Frontal cortex (tissue), 4 donors: Measurements from ENCODE around the gene USP47. TPM values are rescaled to one million over a fixed set of nuclear protein-coding genes. Genes with fewer than 3 reads are reported as not detected.

ENCODE experiments used
- DNase-seq, 2 donors: peaks; one replicate each; pipeline ENCODE4 v3.0.0; 2012; ENCODE audit warnings: low spot score in 2 of 2
- FAIRE-seq: peaks from 2 replicates; lab custom pipeline; 2012; peaks lifted over from hg19 to GRCh38; lab: Jason Lieb, UNC
- total RNA-seq: library from RNA; depleted of rRNA; stranded (reverse); fragments of >200 nt; gene quantifications from one replicate; pipeline ENCODE4 v1.2.3, GENCODE V29; 2014
- donor health status: control.
- donor health status: control.
- donor health status: control.

The USP47 gene
- total RNA-seq, 1 donor from 2014 or later, result 149 TPM

DNA sequence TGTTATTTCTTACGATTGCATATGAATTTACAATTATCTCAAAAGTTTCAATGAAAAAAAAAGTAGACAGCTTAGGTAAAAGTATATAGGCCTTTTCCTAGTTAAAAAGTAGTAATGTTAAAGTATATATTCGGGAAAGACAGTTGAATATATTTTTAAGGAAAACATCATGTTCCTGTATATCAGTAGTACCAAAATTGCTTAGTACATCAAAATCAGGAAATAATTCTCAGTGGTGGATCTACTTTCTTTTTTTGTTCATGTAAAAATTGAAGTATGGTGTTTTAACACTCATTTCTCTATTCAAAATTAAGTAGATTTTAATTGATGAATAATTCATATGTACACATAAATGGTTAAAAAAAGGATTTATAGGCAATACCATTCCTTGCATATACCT is 73.9 kb downstream of the USP47 start:
- DNase-seq (no peak), FAIRE-seq (no peak)

GRCh38 chr11:11916981-11917399 is 75.2 kb downstream of the USP47 start:
- no peak for DNase-seq
- FAIRE-seq, result no peak

DNA sequence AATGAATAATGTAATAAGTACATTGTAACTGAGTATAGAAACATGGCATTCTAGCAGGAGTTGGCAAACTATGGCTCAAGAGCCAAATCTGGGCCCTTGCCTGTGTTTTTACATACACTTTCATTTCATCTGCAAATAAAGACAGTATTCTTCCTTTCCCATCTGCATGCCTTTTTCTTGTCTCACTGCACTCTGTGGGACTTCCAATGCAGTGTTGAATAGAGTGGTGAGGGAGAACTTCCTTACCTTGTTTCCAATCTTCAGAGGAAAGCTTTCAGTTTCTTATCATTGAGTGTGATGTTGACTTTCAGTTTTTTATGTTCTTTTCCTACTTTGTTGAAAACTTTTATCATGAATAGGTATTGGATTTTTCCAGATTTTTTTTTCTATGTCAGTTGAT is 82.1 kb downstream of the USP47 start:
- DNase-seq (no peak), FAIRE-seq (no peak)

- FAIRE-seq, result no peak
These were observed 88.1 kb downstream of the USP47 start for GRCh38 chr11:11929920-11930319.

DNA sequence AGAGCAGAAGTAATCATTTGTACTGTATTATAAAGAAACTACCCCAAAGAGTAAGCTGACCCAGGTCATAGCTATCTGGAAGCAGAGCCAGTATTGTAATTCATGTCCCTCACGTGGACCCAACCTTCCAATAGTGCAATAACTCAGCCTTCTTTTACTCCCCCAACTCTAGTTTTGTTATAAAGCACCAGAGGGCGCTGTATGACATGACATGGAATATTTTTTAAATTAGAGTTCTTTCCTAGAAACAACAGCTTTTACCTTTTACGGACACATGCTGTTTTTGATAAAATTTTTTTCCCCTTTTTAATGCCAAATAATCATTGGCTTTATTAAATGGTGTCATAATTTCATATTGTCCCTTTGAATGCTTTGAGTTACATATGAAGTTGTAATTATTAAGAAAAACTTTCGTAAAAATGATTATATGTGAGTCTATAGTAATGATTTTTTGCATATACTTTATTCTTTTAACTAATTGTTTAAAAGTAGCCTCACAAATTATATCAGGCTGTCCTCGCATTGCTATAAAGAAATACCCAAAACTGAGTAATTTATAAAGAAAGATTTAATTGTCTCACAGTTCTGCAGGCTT is 89.8 kb downstream of the USP47 start:
- peak; percentile 74 for FAIRE-seq
- DNase-seq, result peak; percentile 1 to 4

More at GRCh38 chr11:11929920-11930319, 88.1 kb downstream of the USP47 start:
- no peak for DNase-seq

DNA sequence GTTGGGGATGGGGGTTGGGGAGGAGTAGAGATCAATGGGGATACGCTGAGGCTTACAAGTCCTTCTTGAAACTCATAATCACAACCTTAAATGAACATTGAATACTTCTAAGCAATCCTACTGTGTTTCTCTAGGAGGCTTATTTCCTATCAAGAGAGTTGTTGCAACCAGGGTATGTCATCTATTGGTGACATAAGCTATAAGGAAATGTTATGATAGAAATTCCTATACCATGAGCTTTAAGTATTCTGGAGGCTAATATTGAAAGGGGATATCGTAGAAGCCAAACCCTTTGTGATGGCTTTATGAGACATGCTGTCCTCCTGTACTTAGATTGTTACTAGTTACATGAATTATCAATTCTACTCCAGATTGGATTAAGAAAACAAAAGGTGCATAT is 93.8 kb downstream of the USP47 start:
- no peak for FAIRE-seq
- DNase-seq, result no peak

DNA sequence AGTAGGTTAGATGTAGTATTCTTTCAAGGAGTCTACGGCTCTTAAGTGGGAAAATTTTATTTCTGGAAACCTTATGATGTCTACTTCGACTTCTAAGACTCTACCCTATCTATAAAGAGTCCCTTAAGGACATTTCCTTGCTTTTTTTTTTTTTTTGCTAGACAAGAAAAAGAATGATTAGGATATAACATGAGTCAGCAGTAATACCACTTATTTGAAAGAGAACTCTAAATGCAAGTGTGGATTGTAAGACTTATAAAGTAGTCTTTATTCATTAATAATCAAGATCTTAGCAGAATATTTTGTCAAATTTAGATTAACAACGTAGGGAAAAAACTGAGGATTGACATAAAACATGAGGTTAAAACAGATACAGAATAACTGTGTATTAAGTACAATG is 95.7 kb downstream of the USP47 start:
- no peak for FAIRE-seq

DNA sequence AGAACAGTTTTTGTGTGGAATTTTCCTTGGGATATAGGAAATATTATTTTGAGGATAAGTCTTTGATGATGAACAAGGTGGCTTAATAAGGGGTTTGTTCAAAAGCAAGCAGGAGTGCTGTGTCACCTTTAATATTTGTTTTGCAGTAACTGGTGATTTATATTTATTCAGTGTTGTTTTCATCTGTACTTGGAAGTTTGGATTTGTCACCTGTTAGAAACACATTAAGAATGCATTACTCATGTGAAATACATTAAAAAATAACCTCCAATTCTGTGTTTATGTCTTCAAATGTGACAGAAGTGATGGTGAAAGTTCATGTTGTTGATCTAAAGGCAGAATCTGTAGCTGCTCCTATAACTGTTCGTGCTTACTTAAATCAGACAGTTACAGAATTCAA is 96.2 kb downstream of the USP47 start:
- DNase-seq (no peak), FAIRE-seq (no peak)

More for the DNA sequence above, 95.7 kb downstream of the USP47 start:
- DNase-seq, result no peak

GRCh38 chr11:11940551-11940950 is 98.8 kb downstream of the USP47 start:
- DNase-seq, result no peak
- FAIRE-seq, result no peak

- DNase-seq (no peak), FAIRE-seq (no peak)
These were observed 100.9 kb downstream of the USP47 start for GRCh38 chr11:11942668-11943067.

DNA sequence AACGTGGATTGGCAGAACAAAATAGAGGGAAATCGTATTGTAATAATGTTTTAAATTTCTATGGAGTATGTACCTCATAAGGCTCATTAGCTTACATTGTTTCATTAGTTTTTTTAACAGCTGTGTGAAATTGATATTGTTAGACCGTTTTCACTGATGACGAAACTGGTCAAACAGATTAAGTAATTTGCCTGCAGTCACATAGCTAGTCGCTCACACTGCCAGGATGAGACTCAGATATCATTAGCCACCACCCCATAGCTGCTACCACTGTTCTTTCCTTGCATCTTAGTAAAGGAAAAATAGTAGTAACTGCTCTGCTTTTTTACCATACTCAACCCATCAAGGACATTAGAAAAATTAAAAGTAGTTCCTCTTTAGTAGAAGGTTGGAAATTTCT is 102.7 kb downstream of the USP47 start:
- FAIRE-seq, result no peak
- no peak for DNase-seq

- FAIRE-seq (no peak), DNase-seq (no peak)
These were observed 104.4 kb downstream of the USP47 start for GRCh38 chr11:11946180-11946579.

GRCh38 chr11:11946878-11947277 is 105.1 kb downstream of the USP47 start:
- FAIRE-seq (no peak), DNase-seq (no peak)

DNA sequence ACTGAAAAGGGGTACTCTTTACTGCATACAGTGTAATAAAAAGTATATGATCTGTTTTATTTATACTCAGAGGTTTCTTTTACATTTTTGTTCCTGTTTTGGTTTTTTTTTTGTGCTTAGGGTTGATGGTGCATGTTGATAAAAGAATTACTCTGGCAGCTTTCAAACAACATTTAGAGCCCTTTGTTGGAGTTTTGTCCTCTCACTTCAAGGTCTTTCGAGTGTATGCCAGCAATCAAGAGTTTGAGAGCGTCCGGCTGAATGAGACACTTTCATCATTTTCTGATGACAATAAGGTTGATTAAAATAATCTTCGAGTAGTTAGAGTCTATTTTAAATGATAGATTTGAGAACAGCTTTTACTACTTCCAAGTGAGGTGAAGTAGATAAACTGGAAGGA is 106.1 kb downstream of the USP47 start:
- no peak for FAIRE-seq
- no peak for DNase-seq

- FAIRE-seq, result no peak
These were observed 106.6 kb downstream of the USP47 start for GRCh38 chr11:11948242-11948947.

GRCh38 chr11:11949482-11949881 is 107.7 kb downstream of the USP47 start:
- no peak for FAIRE-seq

More at GRCh38 chr11:11948242-11948947, 106.6 kb downstream of the USP47 start:
- no peak for DNase-seq

GRCh38 chr11:11952036-11952435 is 110.3 kb downstream of the USP47 start:
- DNase-seq (no peak), FAIRE-seq (no peak)

More at GRCh38 chr11:11949482-11949881, 107.7 kb downstream of the USP47 start:
- DNase-seq, result no peak

DNA sequence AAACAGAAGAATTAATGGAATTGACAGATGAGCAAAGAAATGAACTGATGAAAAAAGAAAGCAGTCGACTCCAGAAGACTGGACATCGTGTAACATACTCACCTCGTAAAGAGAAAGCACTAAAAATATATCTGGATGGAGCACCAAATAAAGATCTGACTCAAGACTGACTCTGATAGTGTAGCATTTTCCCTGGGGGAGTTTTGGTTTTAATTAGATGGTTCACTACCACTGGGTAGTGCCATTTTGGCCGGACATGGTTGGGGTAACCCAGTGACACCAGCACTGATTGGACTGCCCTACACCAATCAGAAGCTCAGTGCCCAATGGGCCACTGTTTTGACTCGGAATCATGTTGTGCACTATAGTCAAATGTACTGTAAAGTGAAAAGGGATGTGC is 114.2 kb downstream of the USP47 start:
- DNase-seq (no peak), FAIRE-seq (no peak)

- FAIRE-seq (no peak), DNase-seq (no peak)
These were observed 116.8 kb downstream of the USP47 start for GRCh38 chr11:11958403-11959231.

GRCh38 chr11:11959601-11960000 is 117.8 kb downstream of the USP47 start:
- DNase-seq (no peak), FAIRE-seq (no peak)

GRCh38 chr11:11960687-11961086 is 118.9 kb downstream of the USP47 start:
- no peak for FAIRE-seq
- DNase-seq, result no peak
